ENCODE measurements around the gene ANP32A.
A peak's percentile ranks its signal among the peaks of the same experiment; 100 is the strongest.

ANP32A gene

GRCh38 chr15:68819495-68820294 is 1.0 kb downstream of the ANP32A start:
- DNase-seq = peak; percentile 39

GRCh38 chr15:68818769-68819494 is 1.8 kb downstream of the ANP32A start:
- DNase-seq = peak; percentile 27

- peak; percentile 61 for DNase-seq
Observed at GRCh38 chr15:68818066-68818768, 2.5 kb downstream of the ANP32A start.

GRCh38 chr15:68817304-68818065 is 3.2 kb downstream of the ANP32A start:
- no peak for DNase-seq

- no peak for DNase-seq
Observed at GRCh38 chr15:68816795-68817303, 3.8 kb downstream of the ANP32A start.

GRCh38 chr15:68816158-68816557 is 4.5 kb downstream of the ANP32A start:
- no peak for DNase-seq

- no peak for DNase-seq
Observed at GRCh38 chr15:68815598-68815997, 5.1 kb downstream of the ANP32A start.

GRCh38 chr15:68814596-68814995 is 6.1 kb downstream of the ANP32A start:
- no peak for DNase-seq

GRCh38 chr15:68812597-68813431 is 7.9 kb downstream of the ANP32A start:
- DNase-seq = no peak

- DNase-seq = no peak
Observed at GRCh38 chr15:68812069-68812468, 8.6 kb downstream of the ANP32A start.

GRCh38 chr15:68809517-68809916 is 11.2 kb downstream of the ANP32A start:
- DNase-seq = no peak

- DNase-seq = no peak
Observed at GRCh38 chr15:68808770-68809169, 11.9 kb downstream of the ANP32A start.

GRCh38 chr15:68808091-68808490 is 12.6 kb downstream of the ANP32A start:
- no peak for DNase-seq

- no peak for DNase-seq
Observed at GRCh38 chr15:68807249-68807648, 13.4 kb downstream of the ANP32A start.

GRCh38 chr15:68806220-68807060 is 14.3 kb downstream of the ANP32A start:
- DNase-seq = no peak

GRCh38 chr15:68802373-68802772 is 18.3 kb downstream of the ANP32A start:
- DNase-seq = no peak

GRCh38 chr15:68801572-68802148 is 19.0 kb downstream of the ANP32A start:
- no peak for DNase-seq

GRCh38 chr15:68800875-68801274 is 19.8 kb downstream of the ANP32A start:
- no peak for DNase-seq

GRCh38 chr15:68798346-68799094 is 22.2 kb downstream of the ANP32A start:
- DNase-seq = no peak
